Measurements from ENCODE around the gene MAP4K1. TPM values are rescaled to one million over a fixed set of nuclear protein-coding genes. Genes with fewer than 3 reads are reported as not detected.

Gene MAP4K1
- total and polyA plus RNA-seq, 2 of the 13 experiments (the other 11 are each of a cell fraction or from before 2014, with no cell fraction given) = 0.24 to 0.89 TPM

DNA sequence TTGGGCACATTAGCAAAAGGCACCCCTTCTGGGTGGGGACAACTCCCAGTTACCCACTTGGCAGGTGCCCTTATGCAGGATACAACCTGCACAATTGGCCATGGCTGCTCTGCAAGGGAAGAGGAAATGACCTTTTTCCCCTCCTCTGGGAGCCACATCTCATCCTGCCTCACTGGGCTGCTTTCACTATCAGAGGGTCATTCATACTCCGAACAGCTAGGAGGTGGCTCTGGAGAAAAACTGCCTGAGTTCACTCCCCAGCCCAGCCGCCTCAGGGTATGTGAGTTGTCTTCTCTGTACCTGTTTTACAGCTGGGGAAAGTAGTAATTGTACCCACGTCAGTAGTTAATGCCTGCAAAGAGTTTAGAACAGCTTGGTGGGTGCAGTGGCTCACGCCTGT, 22.6 kb upstream of the MAP4K1 start:
- H3K27ac ChIP-seq (ENCODE audit: extremely low read length, insufficient read depth, low read length) = no peak overlapping the region
- H3K79me2 ChIP-seq (ENCODE audit: insufficient read depth, low read length) = no peaks in the 10 kb centered on the region
- BruUV-seq (replicated peaks) = no TSS peak
- no peak for ATAC-seq
- 0 out of 2 replicates have a peak, but pooled peaks cover 4% of the 10 kb centered on the region for H4K20me1 ChIP-seq (ENCODE audit: insufficient read depth, low read length)
- no peak overlapping the region for H3K4me2 ChIP-seq (ENCODE audit: low read depth, low read length)
- H3K9ac ChIP-seq (ENCODE audit: insufficient read depth, low read depth, low read length) = no peak overlapping the region
- no peaks in the 10 kb centered on the region; a peak in 1 of 5 replicates for H3K36me3 ChIP-seq (replicated peaks in 1 of 2; ENCODE audit: control insufficient read depth in 1 of 2, insufficient read depth in 2 of 2, low read length in 2 of 2)
- no peak overlapping the region for H2AFZ ChIP-seq (ENCODE audit: low read length)
- peaks cover 18% of the 10 kb centered on the region for H3K4me1 ChIP-seq (ENCODE audit: insufficient read depth, low read length)
- ChIA-PET POLR2A (interaction anchor here (2.7 kb wide), 1 partner anchor 22 kb away, joined by 6 read pairs; the partner anchor contains the start of gene EIF3K), CTCF (ENCODE audit: low intra/inter-chr PET ratio, low total read pairs) (no interaction called here)
- no peak for DNase-seq (ENCODE audit: low spot score)
- no peak for FAIRE-seq
- intact Hi-C loops (cut with micrococcal nuclease; ENCODE audit: unreplicated experiment) (no loop called here), in situ Hi-C loops (cut with HindIII; ENCODE audit: extremely low pct_ligation_motif_present, low pct_unique_long_range_greater_than_20kb) (no loop called here)
- H3K4me3 ChIP-seq (replicated peaks in 1 of 3; ENCODE audit: insufficient read depth in 1 of 3, low read depth in 2 of 3, low read length in 3 of 3) = no peak overlapping the region
- WGBS (ENCODE audit: low lambda C conversion rate) = 81% methylated on average over 2 of the region's 4 CpGs
- no peak for TF ChIP-seq LCORL (IDR thresholded peaks at IDR 0.05)
- no peak for TF ChIP-seq LCORL (CRISPR knock-in tag; IDR thresholded peaks at IDR 0.05)
- TF ChIP-seq BCL6 (CRISPR knock-in tag; IDR thresholded peaks at IDR 0.05) = no peak
- TF ChIP-seq MTA3 (CRISPR knock-in tag; IDR thresholded peaks at IDR 0.05) = no peak
- no peak for TF ChIP-seq SRY (CRISPR knock-in tag; IDR thresholded peaks at IDR 0.05)
- TF ChIP-seq NBN (conservative IDR thresholded peaks at IDR 0.05) = no peak
- TF ChIP-seq, protein P1, sequence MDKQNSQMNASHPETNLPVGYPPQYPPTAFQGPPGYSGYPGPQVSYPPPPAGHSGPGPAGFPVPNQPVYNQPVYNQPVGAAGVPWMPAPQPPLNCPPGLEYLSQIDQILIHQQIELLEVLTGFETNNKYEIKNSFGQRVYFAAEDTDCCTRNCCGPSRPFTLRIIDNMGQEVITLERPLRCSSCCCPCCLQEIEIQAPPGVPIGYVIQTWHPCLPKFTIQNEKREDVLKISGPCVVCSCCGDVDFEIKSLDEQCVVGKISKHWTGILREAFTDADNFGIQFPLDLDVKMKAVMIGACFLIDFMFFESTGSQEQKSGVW (CRISPR knock-in tag; IDR thresholded peaks at IDR 0.05; ENCODE audit: borderline replicate concordance) = no peak
- no peaks in the 10 kb centered on the region; a peak in 1 of 5 replicates for H3K27me3 ChIP-seq (ENCODE audit: control insufficient read depth in 1 of 2, insufficient read depth in 2 of 2, low read length in 2 of 2)
- H3K9me3 ChIP-seq (ENCODE audit: low read length) = no peaks in the 10 kb centered on the region

DNA sequence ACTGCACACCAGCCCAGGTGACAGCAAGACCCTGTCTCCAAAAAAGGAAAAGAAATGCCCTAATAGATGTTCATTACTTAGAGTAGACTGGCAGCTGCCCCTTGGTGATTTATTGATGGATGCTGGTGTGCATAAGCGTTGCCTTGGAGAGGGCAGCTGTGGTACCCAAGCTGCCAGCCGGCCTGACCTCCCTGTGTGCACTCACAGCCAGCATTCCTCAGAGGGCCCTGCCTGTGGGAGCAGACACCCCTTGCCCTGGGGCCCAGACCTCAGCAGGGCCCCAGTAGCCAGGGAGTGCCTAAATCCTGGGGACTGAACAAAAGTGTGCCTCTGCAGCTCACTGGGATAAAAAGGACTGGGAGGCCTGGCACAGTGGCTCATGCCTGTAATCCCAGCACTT, 21.9 kb upstream of the MAP4K1 start:
- no peak overlapping the region for H3K4me3 ChIP-seq (replicated peaks in 1 of 3; ENCODE audit: insufficient read depth in 1 of 3, low read depth in 2 of 3, low read length in 3 of 3)
- in situ Hi-C loops (cut with HindIII; ENCODE audit: extremely low pct_ligation_motif_present, low pct_unique_long_range_greater_than_20kb) = loop anchor here (10.0 kb wide), 1 partner anchor 95 kb away; no protein-coding TSS in a partner anchor

More for the DNA sequence above, 21.9 kb upstream of the MAP4K1 start:
- H3K9me3 ChIP-seq (ENCODE audit: low read length) = no peaks in the 10 kb centered on the region
- H3K4me2 ChIP-seq (ENCODE audit: low read depth, low read length) = no peak overlapping the region
- WGBS (ENCODE audit: low lambda C conversion rate) = 90% methylated on average over 2 of the region's 2 CpGs
- DNase-seq (ENCODE audit: low spot score) = no peak
- H4K20me1 ChIP-seq (ENCODE audit: insufficient read depth, low read length) = 0 out of 2 replicates have a peak, but pooled peaks cover 4% of the 10 kb centered on the region
- H3K27me3 ChIP-seq (ENCODE audit: control insufficient read depth in 1 of 2, insufficient read depth in 2 of 2, low read length in 2 of 2) = no peaks in the 10 kb centered on the region; a peak in 1 of 5 replicates
- no TSS peak for BruUV-seq (replicated peaks)
- H2AFZ ChIP-seq (ENCODE audit: low read length) = no peak overlapping the region
- peaks cover 18% of the 10 kb centered on the region for H3K4me1 ChIP-seq (ENCODE audit: insufficient read depth, low read length)
- no peak overlapping the region for H3K9ac ChIP-seq (ENCODE audit: insufficient read depth, low read depth, low read length)
- TF ChIP-seq ZSCAN31 (CRISPR knock-in tag; IDR thresholded peaks at IDR 0.05; ENCODE audit: low read depth) = no peak
- TF ChIP-seq, protein P2, sequence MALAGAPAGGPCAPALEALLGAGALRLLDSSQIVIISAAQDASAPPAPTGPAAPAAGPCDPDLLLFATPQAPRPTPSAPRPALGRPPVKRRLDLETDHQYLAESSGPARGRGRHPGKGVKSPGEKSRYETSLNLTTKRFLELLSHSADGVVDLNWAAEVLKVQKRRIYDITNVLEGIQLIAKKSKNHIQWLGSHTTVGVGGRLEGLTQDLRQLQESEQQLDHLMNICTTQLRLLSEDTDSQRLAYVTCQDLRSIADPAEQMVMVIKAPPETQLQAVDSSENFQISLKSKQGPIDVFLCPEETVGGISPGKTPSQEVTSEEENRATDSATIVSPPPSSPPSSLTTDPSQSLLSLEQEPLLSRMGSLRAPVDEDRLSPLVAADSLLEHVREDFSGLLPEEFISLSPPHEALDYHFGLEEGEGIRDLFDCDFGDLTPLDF (CRISPR knock-in tag; IDR thresholded peaks at IDR 0.05) = no peak
- TF ChIP-seq MIER3 (CRISPR knock-in tag; IDR thresholded peaks at IDR 0.05; ENCODE audit: borderline replicate concordance) = no peak
- peak; percentile 42 for TF ChIP-seq AGO2 (optimal IDR thresholded peaks at IDR 0.05; ENCODE audit: low read depth, low read length)
- TF ChIP-seq KLF16 (CRISPR knock-in tag; IDR thresholded peaks at IDR 0.05) = no peak
- no peak for TF ChIP-seq ZSCAN9 (CRISPR knock-in tag; IDR thresholded peaks at IDR 0.05; ENCODE audit: borderline replicate concordance)
- no peak for TF ChIP-seq SYNCRIP (IDR thresholded peaks at IDR 0.05; ENCODE audit: insufficient read depth, low read depth, low read length)
- TF ChIP-seq KDM2A (CRISPR knock-in tag; IDR thresholded peaks at IDR 0.05; ENCODE audit: borderline replicate concordance, low read depth) = no peak
- no peak for TF ChIP-seq CCDC6 (CRISPR knock-in tag; IDR thresholded peaks at IDR 0.05)
- intact Hi-C loops (cut with micrococcal nuclease; ENCODE audit: unreplicated experiment) = no loop called here
- H3K27ac ChIP-seq (ENCODE audit: extremely low read length, insufficient read depth, low read length) = no peak overlapping the region
- POLR2A ChIA-PET = interaction anchor here (2.0 to 2.7 kb wide), 2 partner anchors 10 to 21 kb away, joined by 6 read pairs; partner anchors contain the start of gene EIF3K
- H3K36me3 ChIP-seq (replicated peaks in 1 of 2; ENCODE audit: control insufficient read depth in 1 of 2, insufficient read depth in 2 of 2, low read length in 2 of 2) = peaks cover 0 to 1% of the 10 kb centered on the region in 2 experiments; a peak in 1 of 5 replicates
- FAIRE-seq = no peak
- no peaks in the 10 kb centered on the region for H3K79me2 ChIP-seq (ENCODE audit: insufficient read depth, low read length)
- no peak for ATAC-seq
- CTCF ChIA-PET (ENCODE audit: low intra/inter-chr PET ratio, low total read pairs) = no interaction called here

Data from HepG2 (cell line).